HG03159 (cell line): ENCODE results near the gene UIMC1.

Experiments used
- ATAC-seq: cut with Tn5 transposase; IDR thresholded peaks from one replicate; pipeline ENCODE4 v1.9.1; 2021; ENCODE audit warnings: mild to moderate bottlenecking, moderate library complexity; ENCODE audit not compliant: unreplicated experiment

Gene UIMC1

DNA sequence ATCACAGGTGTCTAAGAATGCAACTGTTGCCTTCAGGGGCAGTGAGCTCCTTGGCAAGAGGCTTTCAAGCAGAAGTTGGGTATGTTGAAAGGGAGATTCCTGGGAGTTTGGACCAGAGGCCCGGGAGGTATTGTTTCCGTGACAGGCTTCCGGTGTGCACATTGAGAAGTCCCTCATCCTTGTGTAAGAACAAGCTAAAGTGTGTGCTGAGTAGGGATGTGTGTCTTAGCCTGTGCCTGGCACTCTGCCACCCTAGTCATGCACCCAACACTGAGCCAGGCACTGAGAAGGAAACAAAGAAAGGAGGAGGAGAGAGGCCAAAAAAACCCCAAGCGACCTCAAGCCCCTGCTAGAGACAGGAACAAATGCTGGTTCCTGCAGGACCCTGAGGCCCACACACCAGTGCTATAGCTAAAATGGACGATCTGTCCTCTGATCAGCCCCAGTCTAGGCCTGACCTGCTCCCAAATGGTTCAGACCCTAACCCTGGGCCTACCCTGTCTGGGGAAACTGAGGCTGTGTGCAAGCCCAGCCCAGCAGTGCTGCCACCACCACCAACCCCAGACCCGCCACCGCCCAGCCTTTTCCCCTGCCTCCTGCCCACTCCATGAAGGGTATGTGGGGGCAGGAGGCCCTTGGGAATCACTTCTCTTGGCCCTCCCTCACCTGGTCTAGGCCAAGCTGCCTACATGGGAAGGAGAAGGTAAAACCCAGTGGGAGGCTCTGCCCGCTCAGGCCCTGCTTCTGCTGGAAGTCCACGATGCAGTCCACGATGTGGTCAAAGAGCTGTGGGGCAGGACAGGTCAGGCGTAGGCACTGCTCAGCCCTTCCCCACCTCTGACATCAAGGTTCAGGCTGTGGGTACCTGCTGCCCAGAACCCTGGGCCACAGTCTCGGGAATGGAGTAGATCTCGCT is 120.0 kb downstream of the UIMC1 start:
- ATAC-seq: no peak

DNA sequence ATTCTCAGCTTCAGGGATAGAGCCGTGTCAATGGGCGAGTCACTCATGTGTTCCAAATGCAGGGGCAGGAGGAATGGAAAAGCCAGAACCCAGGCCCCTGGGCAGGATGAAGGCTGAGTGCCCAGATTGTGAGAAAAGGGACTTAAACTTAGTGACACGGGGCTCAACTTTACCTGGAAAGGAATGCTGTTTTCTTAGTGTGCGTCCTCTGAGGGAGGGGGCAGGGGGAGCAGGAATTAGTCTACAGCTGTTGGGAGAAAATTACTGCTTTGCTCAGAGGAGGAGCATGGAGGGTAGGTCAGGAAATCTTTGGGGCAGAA is 122.0 kb downstream of the UIMC1 start:
- ATAC-seq: no peak

DNA sequence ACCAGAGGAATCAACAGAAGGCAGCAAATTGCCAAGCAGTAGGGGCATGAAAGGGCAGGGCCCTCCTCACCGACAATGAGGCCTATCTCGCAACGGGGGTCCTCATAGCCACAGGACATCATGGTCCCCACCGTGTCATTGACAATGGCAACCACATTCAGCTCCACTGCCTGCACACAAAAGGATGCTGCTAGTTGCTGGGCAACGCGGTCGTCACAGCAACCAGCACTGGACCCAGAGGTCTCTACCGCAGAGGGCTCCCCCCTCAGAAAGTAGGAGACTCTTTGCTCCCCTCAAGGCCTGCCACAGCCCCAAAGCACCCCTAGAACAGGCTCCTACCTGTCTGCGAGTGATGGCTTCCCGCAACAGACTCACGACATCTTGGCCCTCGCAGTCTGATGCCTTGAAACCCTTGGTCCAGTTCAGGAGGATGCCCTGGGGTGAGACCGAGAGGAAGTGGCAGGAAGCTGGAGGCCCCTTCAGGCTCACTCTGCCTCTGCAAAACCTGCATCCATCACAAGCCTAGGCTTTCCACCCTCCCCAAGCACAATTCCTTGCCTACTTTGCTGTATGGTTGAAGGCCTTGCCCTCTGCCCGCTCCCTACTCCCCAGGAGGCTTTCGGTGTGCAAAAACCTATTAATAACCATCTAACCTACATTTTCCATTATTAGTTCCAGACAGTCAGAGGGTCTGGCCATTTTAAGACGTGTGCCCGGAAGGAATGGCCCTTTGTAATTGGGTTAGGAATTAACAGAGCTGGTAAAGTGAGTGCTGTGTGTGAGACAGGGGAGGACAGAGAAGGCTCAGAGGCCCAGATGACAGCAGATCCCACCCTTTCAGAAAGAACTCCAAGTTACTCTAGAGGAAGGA is 122.6 kb downstream of the UIMC1 start:
- no peak for ATAC-seq

GRCh38 chr5:176882567-176882903 is 124.0 kb downstream of the UIMC1 start:
- ATAC-seq: no peak

- ATAC-seq: no peak
Observed at GRCh38 chr5:176881816-176882566, 124.6 kb downstream of the UIMC1 start.

DNA sequence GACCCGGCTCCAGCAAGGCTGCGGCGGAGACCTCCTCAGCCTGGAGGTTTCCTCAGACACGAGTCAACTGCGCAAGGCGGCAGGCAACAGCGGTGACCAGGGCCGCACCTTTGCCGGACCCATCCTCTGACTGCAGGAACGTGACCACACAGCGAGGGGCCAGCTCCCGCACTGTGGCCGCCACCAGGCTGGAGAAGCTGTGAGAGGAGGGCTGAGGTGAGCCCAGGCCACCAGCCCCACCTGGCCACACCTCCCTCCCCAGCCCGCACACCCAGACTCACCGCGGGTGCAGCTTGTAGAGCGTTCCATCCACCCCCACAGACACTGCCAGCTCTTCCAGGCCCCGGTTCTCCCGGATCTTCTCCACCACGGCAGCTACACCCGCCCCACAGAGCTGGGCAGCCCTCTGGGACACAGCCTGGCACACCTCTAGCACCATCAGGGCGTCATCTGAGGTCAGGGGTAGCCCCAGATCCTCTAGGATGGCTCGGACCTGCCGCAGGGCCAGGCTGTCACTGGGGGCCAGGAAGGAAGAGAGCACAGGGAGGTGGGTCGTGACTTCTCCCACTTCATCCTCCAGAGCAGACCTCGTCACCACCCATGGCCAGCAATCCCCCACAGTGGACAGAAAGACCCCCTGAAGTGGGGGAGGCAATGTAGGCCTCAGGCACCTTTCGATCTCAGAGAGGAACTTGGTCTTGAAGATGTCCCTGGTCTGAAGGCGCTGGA is 125.4 kb downstream of the UIMC1 start:
- ATAC-seq: no peak

GRCh38 chr5:176880366-176881020 is 126.1 kb downstream of the UIMC1 start:
- ATAC-seq: no peak

- ATAC-seq: no peak
Observed at GRCh38 chr5:176879663-176880361, 126.8 kb downstream of the UIMC1 start.

DNA sequence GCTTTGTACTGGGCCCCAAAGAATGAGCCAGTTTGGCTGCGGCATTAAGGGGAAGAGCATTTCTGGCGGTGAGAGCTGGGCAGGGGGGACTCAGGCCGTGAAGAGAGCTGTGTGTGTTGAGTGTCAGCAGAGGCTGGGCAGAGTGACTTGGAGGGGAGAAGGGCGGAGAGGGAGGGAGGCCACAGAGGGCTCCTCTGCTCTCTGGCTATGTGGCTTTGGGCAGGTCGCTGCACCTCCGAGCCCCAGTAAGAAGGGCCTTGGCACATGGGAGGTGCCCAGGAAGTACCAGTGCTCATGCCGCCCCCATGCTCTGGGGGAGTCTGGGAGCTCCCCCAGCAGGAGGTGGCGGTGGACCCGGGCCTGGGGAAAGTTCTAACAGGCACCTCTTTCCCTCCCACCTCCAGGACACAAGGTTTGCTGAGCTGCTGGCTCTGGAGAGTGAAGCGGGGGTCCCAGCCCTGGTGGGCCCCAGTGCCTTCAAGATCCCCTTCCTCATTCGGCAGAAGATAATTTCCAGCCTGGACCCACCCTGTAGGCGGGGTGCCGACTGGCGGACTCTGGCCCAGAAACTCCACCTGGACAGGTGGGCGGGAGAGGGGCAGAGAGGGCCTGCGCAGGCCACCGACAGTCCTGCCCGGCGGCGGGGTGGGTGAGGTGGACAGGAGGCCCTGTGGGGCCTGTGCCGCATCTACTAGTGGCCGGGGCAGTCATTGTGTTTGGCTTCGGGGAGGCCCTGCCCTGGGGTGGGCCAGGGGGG is 127.5 kb downstream of the UIMC1 start:
- ATAC-seq: no peak

- ATAC-seq: no peak
Observed at GRCh38 chr5:176878463-176878862, 128.1 kb downstream of the UIMC1 start.

DNA sequence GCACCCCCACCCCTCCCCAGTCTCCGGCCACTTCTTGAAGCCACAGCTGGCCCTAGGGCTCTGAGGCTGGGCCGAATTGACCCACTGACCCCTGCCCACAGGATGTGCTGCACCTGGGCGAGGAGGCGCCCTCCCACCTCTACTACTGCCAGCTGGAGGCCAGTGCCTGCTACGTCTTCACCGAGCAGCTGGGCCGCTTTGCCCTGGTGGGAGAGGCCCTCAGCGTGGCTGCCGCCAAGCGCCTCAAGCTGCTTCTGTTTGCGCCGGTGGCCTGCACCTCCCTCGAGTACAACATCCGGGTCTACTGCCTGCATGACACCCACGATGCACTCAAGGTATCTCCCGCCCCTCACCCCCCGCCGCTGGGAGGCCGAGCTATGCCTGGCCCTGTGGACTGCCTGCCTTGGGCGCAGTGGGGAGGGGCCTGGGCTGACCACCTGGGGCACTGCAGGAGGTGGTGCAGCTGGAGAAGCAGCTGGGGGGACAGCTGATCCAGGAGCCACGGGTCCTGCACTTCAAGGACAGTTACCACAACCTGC is 128.7 kb downstream of the UIMC1 start:
- no peak for ATAC-seq

DNA sequence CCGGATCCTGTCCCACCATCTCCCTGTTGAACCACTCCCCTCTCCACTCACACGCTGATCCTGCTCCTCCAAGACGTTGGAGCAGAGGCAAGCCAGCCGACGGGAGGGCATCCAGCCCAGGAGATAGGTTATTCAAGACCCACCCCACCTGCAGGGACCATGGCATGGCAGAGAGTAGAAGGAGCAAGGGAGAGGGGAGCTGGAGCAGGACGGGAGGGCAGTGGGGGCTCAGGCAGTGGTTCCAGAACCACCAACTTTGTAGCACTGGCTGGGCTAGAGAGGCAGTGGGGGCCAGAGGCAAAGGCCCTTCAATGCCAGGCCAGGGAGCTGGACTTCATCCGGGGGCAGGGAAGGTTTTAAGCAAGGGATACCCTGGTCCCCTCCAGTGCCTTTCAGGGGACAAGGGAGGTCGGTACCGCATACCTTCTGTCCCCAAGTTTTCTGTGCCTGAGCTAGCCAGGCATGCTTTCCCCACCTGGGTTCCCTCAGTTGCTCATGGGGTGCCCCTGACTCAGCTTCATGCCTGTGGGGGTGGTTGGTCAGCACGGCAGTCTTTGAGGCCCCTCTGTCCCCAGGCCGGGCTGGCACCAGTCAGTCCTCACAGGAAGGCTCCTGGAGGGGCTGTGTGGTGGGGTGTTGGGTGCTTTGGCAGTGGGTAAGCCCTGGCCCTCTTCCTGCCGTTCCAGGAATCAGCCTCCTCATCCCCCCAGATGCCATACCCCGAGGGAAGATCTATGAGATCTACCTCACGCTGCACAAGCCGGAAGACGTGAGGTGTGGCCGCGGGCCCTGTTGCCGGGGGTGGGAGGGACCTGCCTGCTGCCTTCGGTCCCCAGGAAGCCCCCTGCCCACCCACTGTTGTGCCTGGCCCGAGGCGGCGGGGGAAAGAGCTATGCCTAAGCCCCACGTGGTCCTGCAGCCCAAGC is 129.8 kb downstream of the UIMC1 start:
- no peak for ATAC-seq

- no peak for ATAC-seq
Observed at GRCh38 chr5:176875783-176876505, 130.6 kb downstream of the UIMC1 start.

DNA sequence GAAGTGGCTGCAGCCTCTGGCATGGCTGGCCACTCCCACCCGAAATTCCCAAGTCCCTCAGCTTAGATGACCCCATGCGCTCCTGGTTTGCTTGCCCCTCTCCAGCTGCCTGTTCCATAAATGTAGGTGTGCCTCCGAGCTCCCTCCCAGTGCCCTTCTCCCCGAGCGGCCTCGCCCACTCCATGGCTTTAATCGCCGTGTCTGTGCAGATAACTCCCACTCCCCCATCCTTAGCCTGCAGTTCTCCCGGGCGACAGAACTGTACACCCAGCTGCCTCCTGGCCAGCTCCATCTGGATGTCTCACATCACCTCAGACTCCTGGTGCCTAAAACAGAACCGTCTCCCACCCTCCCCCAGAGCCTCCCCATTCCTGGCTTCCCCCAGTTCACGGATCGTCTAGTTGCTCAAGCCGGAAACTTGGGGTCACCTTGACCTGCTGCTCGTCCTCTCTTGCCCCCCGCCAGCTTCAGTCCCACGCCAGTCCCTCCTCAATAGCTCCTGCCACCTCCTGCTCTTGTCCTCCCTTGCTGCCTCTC is 131.5 kb downstream of the UIMC1 start:
- ATAC-seq: no peak

DNA sequence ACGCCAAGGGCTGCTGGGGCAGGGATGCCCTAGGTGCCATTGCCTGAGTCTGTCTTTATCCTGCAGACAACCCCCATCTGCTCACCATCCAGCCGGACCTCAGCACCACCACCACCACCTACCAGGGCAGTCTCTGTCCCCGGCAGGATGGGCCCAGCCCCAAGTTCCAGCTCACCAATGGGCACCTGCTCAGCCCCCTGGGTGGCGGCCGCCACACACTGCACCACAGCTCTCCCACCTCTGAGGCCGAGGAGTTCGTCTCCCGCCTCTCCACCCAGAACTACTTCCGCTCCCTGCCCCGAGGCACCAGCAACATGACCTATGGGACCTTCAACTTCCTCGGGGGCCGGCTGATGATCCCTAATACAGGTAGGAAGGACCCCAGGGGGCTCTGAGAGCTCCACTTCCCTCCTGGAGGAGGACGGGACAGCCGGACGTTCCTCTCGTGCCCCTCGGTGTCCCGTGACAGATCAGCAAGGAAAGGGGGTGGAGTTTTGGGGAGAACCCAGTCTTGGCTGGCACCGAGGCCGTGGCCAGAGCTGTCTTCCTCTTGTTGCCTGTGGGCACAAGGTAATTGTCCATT is 132.3 kb downstream of the UIMC1 start:
- ATAC-seq: no peak

DNA sequence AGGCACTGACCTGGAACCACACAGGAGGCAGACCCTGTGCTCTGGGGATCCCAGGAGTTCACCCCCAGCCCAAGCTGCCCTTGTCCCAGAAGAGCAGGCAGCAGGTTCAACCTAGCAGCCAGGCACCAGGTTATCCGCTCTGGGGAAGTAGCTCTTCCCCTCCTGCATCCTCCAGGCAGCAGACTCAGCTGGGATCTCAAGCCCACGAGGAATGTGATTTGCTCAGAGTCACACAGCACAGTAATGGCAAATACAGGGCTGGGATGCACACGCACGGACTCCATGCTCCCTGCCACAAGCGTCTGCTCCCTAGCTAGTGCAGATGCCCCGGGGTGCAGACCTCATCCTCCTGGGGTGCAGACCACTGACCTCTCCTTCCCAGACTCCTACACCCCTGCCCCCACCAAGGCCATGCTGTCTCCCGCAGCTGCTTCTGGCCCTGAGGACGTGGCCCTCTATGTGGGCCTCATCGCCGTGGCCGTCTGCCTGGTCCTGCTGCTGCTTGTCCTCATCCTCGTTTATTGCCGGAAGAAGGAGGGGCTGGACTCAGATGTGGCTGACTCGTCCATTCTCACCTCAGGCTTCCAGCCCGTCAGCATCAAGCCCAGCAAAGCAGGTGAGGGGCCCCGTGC is 132.9 kb downstream of the UIMC1 start:
- ATAC-seq: no peak
